ENCODE results near the gene NDUFS7.

The NDUFS7 gene

DNA sequence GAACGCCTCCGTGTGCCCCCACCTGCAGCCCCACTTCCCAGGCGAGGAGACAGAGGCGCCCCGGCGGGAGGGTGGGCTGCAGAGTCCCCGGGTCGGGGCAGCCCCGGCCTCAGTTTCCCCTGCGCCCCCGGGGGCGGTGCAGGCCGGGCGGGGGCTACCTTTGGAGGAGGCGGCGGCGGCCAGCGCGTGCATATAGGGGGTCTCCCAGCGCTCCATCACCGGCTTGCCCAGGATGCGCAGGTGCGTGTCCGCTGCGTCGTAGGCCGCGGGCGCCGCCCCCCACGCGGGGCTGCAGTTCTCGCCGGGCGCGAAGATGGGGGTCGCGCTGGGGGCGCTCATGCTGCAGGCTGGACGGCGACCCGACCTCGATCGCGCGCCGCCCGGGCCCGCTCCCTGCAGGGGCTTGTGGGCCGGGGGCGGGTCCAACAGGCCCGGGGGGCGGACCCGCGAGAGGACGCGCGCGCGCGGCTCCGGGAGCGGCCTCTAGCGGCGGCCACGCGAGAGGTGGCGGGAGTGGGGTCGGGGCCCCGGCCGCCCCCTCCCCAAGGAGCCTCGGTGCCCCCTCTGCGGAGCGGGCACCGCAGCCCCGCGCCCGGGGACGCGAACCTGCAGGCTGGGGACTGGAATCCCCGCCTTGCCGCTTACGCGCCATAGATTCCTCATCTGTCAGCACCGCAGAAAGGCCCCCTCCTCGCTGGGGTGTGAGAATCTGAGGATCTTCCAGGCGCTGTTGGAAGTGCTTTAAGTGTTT, 17.6 kb downstream of the NDUFS7 start, which contains the start of gene GAMT:
Gene GAMT, minus strand, starts transcription at position 405 of the 751 bp plus-strand sequence. Its CDS starts 66 bp downstream, at position 339.
- peak; percentile 34 for DNase-seq

DNA sequence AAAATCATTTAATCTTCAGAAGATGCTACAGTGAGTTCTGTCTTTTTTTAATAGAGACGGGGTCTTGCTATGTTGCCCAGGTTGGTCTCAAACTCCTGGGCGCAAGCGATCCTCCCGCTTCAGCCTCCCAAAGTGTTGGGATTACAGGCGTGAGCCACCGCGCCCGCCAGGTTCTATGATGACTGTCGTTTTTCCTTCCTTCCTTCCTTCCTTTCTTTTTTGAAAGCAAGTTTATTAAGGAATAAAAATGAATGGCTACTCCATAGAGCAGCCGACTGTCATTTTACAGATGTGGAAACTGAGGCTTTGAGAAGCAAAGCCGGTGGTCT, 18.1 kb downstream of the NDUFS7 start:
- DNase-seq, result no peak

DNA sequence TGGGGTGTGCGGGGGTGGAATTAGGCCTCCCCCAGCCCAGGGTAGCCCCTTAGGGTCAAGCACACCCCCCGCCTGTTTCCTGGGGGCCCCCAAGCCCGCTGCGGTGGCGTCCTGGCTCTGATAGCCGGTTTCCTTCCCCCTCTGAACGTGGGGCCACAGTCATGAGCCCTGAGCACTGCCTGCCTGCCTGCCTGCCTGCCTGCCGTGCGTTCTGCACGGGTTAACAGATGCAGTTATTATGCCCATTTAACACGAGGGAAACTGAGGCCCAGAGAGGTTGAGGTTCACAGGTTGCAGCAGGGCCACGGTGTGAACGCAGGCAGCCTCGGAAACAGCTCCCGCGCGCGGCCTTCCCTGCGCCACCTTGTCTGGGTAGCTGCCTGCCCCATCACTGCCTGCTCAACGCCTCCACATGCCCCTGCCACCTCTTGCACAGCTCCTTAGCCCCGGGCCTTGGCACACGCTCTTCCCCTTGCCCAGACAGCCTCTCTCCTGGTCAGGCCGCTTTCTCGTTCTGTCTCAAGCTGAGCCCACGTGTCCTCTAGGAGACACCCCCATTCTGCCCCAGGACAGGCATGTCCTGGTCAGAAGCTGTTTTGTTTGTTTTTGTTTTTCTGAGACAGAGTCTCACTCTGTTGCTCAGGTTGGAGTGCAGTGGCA, 18.8 kb downstream of the NDUFS7 start:
- DNase-seq, result no peak

DNA sequence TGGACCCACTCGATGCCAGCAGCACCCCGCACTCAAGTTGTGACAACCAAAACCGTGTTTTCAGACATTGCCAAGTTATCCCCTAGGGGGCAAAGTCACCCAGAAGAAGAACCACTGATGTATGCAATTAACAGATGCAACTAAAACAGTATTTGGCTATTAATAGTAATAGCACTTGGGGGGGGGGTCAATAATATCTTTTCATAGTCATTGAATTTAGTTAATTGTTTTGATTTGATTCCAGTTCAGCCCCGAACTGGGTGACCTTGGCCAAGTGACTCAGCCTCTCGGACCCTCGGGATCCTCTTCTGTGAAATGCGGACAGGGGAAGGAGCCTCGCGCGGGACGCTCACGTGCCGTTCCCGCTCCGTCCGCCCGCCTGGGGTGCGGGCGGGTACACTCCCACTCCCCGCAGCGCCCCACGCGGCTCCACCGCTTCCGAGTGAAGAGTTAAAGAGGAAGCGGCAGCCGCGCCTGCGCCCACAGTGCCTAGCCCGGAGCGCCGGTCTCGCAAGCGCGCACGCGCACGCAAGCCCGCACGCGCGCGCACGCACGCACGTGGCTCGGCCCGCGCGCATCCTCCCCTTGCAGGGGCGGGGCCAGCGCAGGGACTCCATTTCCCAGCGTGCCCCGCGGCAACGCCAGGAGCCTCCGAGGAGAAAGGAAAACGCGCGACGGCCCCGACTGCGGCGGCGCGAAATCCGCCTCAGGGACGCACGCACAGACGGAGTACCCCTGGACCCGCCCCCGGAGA, 23.2 kb downstream of the NDUFS7 start:
- DNase-seq, result peak; percentile 100

DNA sequence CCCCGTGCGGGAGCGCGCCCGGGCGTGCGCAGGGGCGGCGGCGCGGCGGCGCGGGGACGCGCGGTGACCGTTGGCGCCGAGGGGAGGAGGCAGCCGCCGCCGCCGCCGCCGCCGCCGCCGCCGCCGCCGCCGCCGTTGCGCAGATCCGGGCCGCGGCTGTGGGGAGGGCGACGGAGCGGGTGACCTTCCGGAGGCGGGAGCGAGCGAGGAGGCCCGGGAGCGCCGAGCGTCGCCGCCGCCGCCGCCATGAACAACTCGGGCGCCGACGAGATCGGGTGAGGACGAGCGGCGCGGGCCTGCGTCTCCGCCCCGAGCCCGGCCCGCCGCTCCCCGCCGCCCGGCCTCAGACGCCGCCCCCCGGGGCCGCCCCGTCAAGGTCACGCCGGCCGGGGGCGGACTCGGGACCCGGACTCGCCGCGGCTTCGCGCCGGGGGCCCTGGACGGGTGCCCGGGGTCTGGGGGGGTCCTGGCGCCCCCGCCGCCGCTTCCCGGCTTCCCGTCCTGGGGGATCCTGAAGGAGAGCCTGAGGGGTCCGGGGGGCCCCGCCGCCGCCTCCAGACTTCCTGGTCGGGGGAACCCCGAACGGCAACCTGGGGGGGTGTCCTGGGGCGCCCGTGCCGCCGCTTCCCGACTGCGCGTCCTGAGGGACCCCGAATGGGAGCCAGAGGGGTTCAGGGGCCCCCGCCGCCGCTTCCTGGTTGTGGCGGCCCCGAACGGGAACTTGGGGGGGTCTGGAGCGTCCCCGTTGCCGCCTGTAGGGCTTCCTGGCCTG, 24.0 kb downstream of the NDUFS7 start, which contains the start of gene DAZAP1:
Gene DAZAP1, plus strand, starts transcription at position 59 of the 772 bp plus-strand sequence. Its CDS starts 188 bp downstream, at position 247.
- DNase-seq, result peak; percentile 38

DNA sequence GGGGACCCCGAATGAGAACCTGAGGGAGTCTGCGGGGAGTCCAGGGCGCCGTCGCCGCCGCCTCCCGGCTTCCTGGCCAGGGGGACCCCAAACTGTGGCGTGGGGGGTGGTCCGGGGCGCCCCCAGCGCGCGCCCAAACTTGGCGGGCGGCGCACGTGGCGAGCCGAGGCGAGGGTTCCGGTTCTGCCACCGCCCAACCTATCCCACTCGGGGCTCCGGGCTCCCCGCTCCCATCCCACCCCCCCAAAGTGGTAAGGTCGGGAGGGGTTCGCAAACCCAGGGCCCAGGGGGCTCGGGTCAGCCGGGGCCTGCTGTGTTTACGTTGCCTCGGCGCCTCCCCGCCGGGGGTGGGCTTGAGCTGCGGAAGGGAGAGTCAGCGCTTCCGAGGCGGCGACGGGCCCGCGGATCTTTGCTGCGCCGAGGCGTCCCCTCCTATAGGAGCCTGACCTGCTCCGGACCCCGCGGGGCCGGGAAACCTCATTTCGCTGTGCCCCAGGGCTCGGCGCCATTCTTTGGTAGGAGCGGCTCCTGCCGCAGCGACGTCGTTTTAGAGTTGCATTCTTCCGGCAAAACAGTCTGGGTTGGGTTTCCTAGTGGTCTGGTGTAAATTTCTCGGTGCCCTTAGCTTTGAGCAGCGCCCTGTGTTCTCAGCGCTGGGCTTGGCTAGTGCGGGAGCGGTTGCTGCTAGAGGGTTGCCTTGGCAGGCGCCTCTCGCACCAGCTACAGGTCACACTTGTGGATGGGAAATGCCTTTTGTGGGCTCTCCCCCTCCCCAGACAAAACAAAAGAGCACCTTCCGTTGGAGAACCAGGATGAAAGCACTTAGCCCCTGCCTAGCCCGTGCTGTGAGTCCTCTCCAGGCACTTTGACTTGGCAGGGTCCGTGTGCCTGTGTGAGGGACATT, 24.8 kb downstream of the NDUFS7 start:
- DNase-seq, result peak; percentile 70

DNA sequence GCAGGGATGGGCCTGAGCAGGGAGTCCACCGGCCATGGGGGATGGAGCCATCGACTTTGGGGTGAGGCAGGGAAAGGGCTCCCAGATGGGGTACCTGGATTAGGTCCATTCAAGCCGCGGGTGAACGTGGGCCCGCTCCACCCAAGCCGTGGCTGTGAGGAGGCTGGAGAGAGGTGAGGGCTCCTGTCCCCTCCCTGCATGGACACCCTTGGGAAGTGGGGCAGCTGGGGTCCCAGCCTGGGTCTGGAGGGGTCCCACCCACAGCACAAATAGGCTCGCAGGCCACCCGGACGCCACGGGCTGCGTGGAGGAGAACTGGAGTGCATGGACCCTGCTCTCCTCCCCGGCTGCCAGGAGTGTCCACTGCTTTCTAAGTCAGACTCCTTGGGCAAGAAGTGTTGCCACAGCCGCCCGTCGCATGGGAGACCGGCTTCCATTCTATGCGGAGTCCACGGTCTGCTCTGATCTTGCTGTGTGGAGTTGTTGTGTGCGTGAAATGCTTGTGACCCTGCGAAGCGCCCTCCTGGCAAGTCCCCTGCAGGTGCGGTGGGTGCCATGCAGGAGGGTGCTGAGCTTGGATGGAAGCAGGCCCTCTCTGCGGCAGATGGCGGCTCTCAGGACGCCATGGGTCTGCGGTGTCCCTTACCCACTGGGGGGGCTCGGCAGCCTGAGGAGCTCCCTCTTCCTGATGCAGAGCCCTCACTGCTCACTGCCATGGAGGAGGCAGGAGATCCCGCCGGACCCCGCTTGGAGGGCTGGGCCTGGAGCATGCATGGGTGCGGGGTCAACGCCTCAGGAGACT, 25.7 kb downstream of the NDUFS7 start:
- DNase-seq, result no peak

DNA sequence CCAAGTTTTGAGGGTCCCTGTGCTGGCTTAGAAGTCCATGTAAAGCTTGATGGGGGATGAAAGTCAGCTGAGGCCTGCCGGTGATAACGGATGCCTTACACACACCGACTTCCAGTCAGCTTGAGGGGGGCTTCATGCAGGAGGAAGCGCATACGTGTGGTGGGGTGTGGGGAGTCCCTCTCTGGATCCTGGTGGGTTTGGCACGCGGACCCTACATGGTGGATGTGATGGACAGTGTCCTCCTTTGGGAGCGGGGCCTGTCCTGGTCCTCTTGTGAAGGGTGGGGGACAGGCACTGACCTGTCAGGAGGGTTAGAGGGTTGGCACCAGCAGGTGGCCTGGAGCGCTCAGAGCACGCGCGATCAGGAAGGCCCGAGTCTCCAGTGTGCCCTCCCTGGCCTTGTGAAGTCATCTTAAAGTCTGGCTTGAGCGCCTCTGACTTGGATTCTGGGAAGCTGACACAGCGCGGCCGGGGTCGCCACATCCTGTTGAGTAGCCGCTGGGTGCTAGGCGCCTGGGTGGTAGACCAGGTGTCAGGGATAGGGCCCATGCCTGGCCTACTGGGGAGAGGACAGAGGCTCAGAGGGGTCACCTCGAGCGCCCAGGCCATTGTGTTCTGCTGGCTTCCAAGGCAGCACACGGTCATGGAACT, 26.6 kb downstream of the NDUFS7 start:
- DNase-seq, result no peak

DNA sequence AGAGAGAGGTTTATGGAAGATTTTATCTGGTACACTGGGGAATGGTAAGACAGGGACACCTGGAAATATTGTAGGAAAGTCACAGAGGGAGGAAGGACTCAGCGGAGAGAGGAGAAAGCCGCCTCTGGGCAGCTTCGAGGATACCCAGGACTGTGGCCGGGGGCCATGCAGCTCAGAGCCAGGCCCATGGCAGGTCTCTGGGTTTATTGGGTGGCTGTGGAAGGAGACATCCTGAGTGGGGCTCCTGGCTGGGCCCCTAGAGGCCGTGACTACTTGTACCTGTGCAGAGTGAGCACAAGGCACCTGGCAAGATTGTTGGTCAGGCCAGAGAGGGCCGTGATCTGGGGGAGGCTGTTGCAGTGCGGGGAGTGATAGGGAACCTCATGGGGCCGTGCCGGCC, 27.1 kb downstream of the NDUFS7 start:
- no peak for DNase-seq

DNA sequence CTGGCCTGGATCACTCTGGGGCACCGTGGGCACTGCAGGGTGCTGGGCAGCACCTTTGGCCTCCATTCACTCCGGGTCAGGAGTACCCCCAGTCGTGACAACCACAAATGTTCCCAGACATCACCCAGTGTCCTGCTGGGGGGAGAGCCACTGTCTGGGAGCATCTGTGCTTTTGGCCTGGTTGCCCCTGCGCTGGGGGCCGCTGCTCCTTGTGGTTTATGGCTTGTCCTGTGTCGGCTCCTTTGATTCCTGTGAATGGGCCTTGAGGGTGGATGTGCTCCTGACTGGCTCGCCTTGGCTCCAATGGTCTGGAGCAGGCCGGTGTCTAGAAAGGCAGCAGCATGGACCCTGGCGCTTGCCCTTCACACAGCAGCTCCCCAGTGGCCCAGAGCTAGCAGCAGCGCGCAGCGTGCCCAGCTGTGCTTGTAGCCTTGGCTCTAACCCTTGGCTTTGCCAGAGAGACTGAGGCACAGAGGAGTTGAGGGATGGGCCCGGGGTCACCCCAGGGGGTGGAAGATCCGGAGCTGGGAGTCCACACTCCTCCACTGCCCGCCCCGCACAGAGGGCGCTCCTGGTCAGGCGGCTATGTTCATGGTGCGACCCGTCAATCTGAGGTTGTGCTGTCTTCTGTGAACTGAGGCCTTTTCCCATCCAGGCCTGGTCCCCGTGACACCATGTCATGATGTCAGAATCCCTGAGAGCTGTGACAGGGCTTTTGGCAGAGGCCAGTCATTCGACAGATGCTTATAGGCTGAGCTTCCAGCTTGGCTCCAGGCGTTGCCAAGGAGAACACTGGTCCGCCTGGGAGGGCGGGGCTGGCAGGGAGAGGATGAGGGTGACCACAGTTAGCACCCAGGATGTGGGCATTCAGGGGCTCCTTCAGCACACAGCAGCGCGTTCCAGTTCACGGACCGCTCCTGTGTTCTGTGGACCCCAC, 27.8 kb downstream of the NDUFS7 start:
- DNase-seq, result peak; percentile 43

DNA sequence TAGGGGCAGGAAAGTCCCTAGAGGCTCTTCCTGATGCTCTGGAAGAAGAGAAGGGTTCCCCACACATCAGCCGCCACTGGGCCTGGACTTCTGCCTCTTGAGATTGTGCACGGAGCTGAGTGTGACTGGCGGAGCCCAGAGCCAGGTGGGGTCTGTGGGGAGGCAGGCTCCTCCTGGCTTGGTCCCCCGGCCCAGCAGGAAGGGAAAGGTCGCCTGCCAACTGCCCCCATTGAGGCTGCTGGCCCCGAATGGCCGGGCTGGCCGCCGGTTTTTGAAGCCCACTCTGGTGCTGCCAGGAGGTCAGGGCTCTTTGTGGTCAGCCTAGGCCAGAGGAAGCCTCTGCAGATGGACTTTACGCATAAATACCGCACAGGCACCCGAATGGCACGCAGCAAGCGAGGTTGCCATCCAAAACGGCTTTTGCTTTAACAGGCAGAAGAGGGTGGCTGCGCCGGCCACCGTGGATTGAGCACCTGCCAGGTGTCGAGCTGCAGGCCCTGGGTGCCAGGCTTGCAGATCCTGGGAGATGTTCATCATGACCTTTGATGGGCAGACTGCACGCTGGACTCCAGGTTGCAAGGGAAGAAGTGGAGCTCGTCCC, 28.7 kb downstream of the NDUFS7 start:
- DNase-seq, result no peak

DNA sequence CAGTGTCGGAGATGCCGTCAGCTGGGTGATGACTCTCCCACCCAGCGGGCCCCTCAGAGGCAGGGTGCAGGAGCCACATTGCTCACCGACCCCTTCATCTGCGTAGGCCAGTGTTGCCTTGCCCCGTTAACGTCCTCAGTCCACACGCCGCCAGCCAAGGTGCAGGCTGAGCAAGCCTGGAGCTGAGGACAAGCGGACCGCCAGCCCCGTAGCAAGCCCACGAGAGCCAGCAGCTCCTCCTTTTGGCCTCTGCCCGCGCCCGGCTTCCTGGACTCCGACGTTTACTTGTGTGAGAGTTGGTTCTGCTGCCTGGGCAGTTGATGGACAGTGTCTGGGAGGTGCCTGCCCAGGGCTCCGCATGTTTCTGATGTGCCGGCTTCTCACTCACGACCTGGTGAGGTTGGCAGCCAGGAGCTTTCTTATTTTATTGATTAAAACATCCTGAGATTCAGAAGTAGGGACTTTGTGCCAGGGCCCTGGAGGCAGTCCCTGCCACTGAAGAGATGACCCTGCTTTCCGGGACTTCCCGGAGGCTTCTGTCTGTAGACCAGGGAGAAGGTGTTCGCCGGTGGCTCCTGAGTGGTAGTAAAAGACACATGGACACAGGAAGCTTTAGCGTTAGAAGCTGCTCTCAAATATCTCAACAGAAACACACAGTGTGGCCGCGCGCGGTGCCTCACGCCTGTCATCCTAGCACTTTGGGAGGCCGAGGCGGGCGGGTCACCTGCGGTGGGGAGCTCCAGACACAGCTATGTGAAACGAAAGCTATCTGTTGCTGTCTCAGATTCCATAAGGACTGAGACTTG, 29.5 kb downstream of the NDUFS7 start:
- no peak for DNase-seq

DNA sequence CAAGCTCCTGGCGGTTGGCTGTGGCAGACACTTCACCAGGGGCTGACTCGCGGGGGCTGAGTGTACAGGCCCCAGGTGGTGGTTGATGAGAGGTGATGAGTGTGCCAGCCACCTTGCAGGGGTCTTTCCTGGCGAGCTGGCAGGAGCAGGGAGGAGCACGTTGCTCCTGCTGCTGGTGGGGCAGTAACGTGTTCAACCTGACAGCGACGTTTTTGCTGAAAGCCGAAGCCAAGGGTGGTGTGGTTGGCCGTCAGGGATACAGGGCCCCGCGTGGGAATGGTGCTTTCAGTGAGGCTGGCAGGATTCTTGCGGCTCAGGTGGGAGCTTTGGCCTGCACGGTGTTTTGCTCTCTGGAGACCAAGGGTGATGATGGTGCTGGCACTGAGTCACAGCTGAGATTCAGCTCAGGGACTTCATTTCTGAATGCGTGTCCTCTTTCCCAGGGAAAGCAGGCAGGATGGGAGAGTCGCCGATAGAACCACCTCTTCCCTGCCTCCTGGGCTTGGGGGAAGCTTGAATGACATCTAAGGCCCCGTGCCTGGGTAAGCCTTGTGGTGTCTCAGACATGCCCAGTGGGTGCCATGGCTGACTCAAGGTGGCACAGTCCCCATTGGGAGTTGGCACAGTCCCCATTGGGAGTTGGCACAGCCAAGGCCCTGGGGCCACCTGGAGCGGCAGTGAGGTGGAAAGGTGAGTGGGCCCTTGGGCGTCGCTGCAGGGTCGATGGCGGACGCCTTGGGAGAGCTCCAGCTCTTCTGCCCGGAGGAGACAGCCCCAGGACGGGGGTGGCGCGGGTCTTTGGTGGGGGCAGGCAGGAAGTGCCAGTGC, 32.5 kb downstream of the NDUFS7 start:
- DNase-seq, result no peak

DNA sequence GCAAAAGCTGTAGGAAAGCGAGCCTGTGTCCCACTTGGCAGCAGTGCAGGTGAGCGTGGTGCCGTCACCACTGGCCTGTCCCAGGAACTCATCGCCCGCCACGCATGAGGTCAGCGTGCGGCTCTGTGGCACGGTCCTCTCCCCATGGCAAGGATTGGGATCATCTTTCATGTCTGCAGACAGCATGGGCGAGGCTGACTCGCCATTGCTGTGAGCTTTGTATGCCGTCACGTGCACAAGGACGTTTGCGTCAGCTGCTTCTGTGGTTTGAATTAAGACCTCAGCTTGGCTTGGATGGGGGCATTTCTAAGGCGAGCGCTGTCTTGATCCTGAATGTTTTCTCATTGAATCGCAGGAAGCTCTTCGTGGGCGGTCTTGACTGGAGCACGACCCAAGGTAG, 33.4 kb downstream of the NDUFS7 start:
- no peak for DNase-seq

DNA sequence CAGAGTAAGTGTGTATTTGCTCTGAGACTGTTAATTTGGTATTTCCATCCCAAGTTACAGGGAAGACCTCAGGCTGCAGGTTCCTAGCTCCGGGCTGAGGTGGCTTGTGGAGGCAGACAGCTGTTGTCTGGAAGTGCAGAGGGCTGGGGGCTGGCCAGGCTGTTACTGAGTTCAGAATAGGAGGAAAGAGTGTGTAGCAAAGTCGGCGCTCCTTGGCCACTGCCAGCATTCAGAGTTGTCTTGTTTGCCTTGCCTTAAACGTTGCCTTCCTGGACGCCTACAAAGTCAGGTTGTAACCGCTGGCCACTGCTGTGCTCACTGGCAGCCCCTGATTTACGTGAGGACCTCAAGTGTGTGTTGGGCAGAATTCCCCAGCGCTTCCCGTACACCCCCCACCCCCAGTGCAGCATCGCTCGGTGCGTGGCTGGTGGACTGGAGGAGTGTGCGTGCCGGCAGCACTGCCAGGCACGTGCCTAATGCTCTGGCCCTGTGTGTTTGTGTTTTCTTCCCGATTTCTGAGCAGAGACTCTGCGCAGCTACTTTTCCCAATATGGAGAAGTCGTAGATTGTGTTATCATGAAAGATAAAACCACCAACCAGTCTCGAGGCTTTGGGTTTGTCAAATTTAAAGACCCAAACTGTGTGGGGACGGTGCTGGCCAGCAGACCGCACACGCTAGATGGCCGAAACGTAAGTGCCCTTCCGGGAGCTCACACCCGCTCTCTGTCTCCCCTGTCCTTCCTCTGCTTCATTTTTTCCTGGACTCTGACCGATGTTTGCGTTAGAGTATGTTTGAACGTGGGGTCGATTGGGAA, 34.2 kb downstream of the NDUFS7 start:
- no peak for DNase-seq

DNA sequence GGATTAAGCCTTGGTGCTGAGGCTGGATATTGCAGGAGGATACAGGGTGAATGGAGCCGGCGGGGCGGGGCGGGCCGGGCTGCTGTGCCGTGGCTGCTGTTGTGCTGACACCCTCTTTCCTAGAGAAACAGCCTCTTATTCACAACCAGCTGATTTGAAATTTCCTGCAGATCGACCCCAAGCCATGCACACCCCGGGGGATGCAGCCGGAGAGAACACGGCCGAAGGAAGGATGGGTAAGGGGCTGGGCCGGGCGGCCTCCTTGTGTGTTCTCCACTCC, 34.7 kb downstream of the NDUFS7 start:
- DNase-seq, result no peak

Data from central memory CD4-positive, alpha-beta T cell (primary cell).